Right lobe of liver (tissue), 6 donors: Measurements from ENCODE around the gene POP4. TPM values are rescaled to one million over a fixed set of nuclear protein-coding genes. Genes with fewer than 3 reads are reported as not detected.

Experiments
- ATAC-seq, 4 donors: fragments of 200-7000 bp; cut with Tn5 transposase; one replicate each; pipeline ENCODE4 v1.9.1; 2020; ENCODE audit warnings: mild to moderate bottlenecking in 4 of 4, moderate library complexity in 4 of 4
- DNase-seq, 3 donors: peaks; one replicate each; pipeline ENCODE4 v3.0.0-alpha.2; 2020
- H3K27ac ChIP-seq, 3 donors: fragments of 200-600 bp; one replicate each; pipeline ENCODE4 v1.8.0; 2022
- H3K27me3 ChIP-seq, 2 donors: fragments of 200-600 bp; one replicate each; pipeline ENCODE4 v1.8.0; 2022
- H3K36me3 ChIP-seq, 4 donors: fragments of 200-600 bp; sonication (generic) in 1 of 4; one replicate each; pipeline versions ENCODE4 v1.5.1 to v1.8.0; 2017 to 2022; ENCODE audit warnings: control low read depth in 1 of 4
- H3K4me1 ChIP-seq, 4 donors: fragments of 200-600 bp; sonication (generic) in 1 of 4; one replicate each; pipeline versions ENCODE4 v1.5.1 to v1.8.0; 2017 to 2022; ENCODE audit warnings: control low read depth in 1 of 4
- H3K4me3 ChIP-seq, 3 donors: fragments of 200-600 bp; one replicate each; pipeline ENCODE4 v1.8.0; 2022
- H3K9me3 ChIP-seq, 4 donors: fragments of 200-600 bp; sonication (generic) in 1 of 4; one replicate each; pipeline versions ENCODE4 v1.5.1 to v1.8.0; 2017 to 2022; ENCODE audit warnings: control low read depth in 1 of 4
- CTCF ChIP-seq, 4 donors: fragments of 200-600 bp in 3 of 4; fragments of 450-650 bp in 1 of 4; IDR thresholded peaks; one replicate each; pipeline versions ENCODE4 v1.5.1 to v1.8.0; 2016 to 2022; ENCODE audit warnings: antibody characterized with exemption in 4 of 4, mild to moderate bottlenecking in 2 of 4
- POLR2A ChIP-seq: fragments of 450-650 bp; IDR thresholded peaks from one replicate; pipeline ENCODE4 v1.6.1; 2017; ENCODE audit warnings: antibody characterized with exemption, mild to moderate bottlenecking
- WGBS: methylation state at CpG from one replicate; pipeline ENCODE4 v1.1.6; 2018; ENCODE audit warnings: low coverage, low lambda C conversion rate; ENCODE audit not compliant: insufficient coverage; ENCODE audit errors: missing lambda C conversion rate; 5-methylcytosine and 5-hydroxymethylcytosine counted together
- intact Hi-C, 2 donors: fragments of 100-400 bp; cut with DNase I; formaldehyde crosslinking; loops; one replicate each; pipeline versions ENCODE4 v1.11.2 to v1.14.1; 2022
- total RNA-seq, 6 experiments: library from RNA; depleted of rRNA in 2 of 6; stranded (reverse); fragments of >200 nt in 2 of 6; fragmentation: NEBNext Ultra II Directional in 3 of 6; extraction: Animal tissue kit (Norgen Biotek cat#: 25700) in 3 of 6; gene quantifications; one replicate each; pipeline versions ENCODE4 v1.1.0 to v1.2.4, GENCODE V29; 2016 to 2023
- donor health status: DM: no; HTN: yes; CAD: no.
- donor health status: DM: no; HTN: no; CAD: no.
- donor health status: DM: no; HTN: no; CAD: no.
- donor health status: DM: no; HTN: yes; CAD: no.
- donor health status: DM: no; HTN: yes; CAD: no.

Gene POP4
- total RNA-seq, 6 experiments from 2014 or later: 28.5 to 58.5 (median 34.8) TPM

- TF ChIP-seq POLR2A (no peak), CTCF (IDR thresholded peaks at IDR 0.05) (no peak)
- intact Hi-C loops: no loop called here
- H3K27me3 ChIP-seq: no peaks in the 10 kb centered on the region
- H3K27ac ChIP-seq: no peak overlapping the region
- ATAC-seq: no peak
- H3K36me3 ChIP-seq: no peaks in the 10 kb centered on the region
- 50% methylated on average over 2 of the region's 19 CpGs for WGBS
- H3K9me3 ChIP-seq: no peaks in the 10 kb centered on the region
- no peaks in the 10 kb centered on the region for H3K4me1 ChIP-seq
- H3K4me3 ChIP-seq: no peak overlapping the region
- DNase-seq: no peak
Measured at GRCh38 chr19:29565171-29565570, 40.9 kb upstream of the POP4 start.

- no peak for TF ChIP-seq CTCF (IDR thresholded peaks at IDR 0.05)
- TF ChIP-seq POLR2A: no peak
- WGBS: 47% methylated on average over 3 of the region's 3 CpGs
- Histone ChIP-seq H3K27me3 (no peaks in the 10 kb centered on the region), H3K9me3 (no peaks in the 10 kb centered on the region), H3K4me1 (no peaks in the 10 kb centered on the region), H3K4me3 (no peak overlapping the region), H3K27ac (no peak overlapping the region), H3K36me3 (no peaks in the 10 kb centered on the region)
- DNase-seq (no peak), ATAC-seq (no peak)
- intact Hi-C loops: no loop called here
Measured at GRCh38 chr19:29566496-29567054, 39.5 kb upstream of the POP4 start.

- no peaks in the 10 kb centered on the region for H3K4me1 ChIP-seq
- DNase-seq: no peak
- no peak overlapping the region for H3K4me3 ChIP-seq
- no peak for TF ChIP-seq CTCF (IDR thresholded peaks at IDR 0.05)
- TF ChIP-seq POLR2A: no peak
- H3K27ac ChIP-seq: no peak overlapping the region
- intact Hi-C loops: no loop called here
- H3K9me3 ChIP-seq: no peaks in the 10 kb centered on the region
- H3K36me3 ChIP-seq: no peaks in the 10 kb centered on the region
- H3K27me3 ChIP-seq: no peaks in the 10 kb centered on the region
- 17% methylated on average over 1 of the region's 2 CpGs for WGBS
- ATAC-seq: no peak
Measured at GRCh38 chr19:29567366-29567915, 38.6 kb upstream of the POP4 start.

- peak in 1 of 4 donors; percentile 30 for ATAC-seq
- H3K4me3 ChIP-seq: no peak overlapping the region
- TF ChIP-seq POLR2A: no peak
- no peak for TF ChIP-seq CTCF (IDR thresholded peaks at IDR 0.05)
- WGBS: 37% methylated on average over 15 of the region's 22 CpGs
- H3K4me1 ChIP-seq: no peaks in the 10 kb centered on the region
- H3K36me3 ChIP-seq: no peaks in the 10 kb centered on the region
- H3K27me3 ChIP-seq: no peaks in the 10 kb centered on the region
- intact Hi-C loops: no loop called here
- DNase-seq: no peak
- H3K27ac ChIP-seq: no peak overlapping the region
- H3K9me3 ChIP-seq: no peaks in the 10 kb centered on the region
Measured at GRCh38 chr19:29568036-29569025, 37.8 kb upstream of the POP4 start.
